ENCODE results near the gene AGFG1. TPM values are rescaled to one million over a fixed set of nuclear protein-coding genes. Genes with fewer than 3 reads are reported as not detected.

AGFG1 gene
- total and polyA plus RNA-seq, 4 experiments from 2014 or later: 12.2 to 62.4 (median 46.1) TPM

Small RNAs within 50 kb of the gene (microRNA-seq; reads per million reads assigned to microRNA genes)
- not detected for gene MIR5703 (ENCODE audit: borderline microRNAs expressed, borderline number of aligned reads, borderline replicate concordance)

Other genes with a start within 250 kb of the AGFG1 start
- 10 to 100 TPM; 58.0 to 64.3 TPM for gene MFF, start 146.9 kb upstream of the AGFG1 start, total RNA-seq
- 100 to 1,000 TPM; 123 to 159 TPM for gene MFF, start 146.9 kb upstream of the AGFG1 start, polyA plus RNA-seq
- gene TM4SF20, start 92.8 kb upstream of the AGFG1 start, total RNA-seq: not detected
- gene TM4SF20, start 92.8 kb upstream of the AGFG1 start, polyA plus RNA-seq: not detected
- not detected for gene SCYGR1, start 84.2 kb upstream of the AGFG1 start, total RNA-seq
- gene SCYGR1, start 84.2 kb upstream of the AGFG1 start, polyA plus RNA-seq: not detected
- not detected for gene SCYGR2, start 126.7 kb downstream of the AGFG1 start, total RNA-seq
- not detected for gene SCYGR2, start 126.7 kb downstream of the AGFG1 start, polyA plus RNA-seq
- not detected for gene SCYGR3, start 142.7 kb downstream of the AGFG1 start, total RNA-seq
- gene SCYGR3, start 142.7 kb downstream of the AGFG1 start, polyA plus RNA-seq: not detected
- not detected for gene SCYGR4, start 145.3 kb downstream of the AGFG1 start, total RNA-seq
- gene SCYGR4, start 145.3 kb downstream of the AGFG1 start, polyA plus RNA-seq: not detected
- not detected for gene SCYGR5, start 194.6 kb downstream of the AGFG1 start, total RNA-seq
- not detected for gene SCYGR5, start 194.6 kb downstream of the AGFG1 start, polyA plus RNA-seq
- not detected for gene SLC19A3, start 245.9 kb downstream of the AGFG1 start, total RNA-seq
- gene SLC19A3, start 245.9 kb downstream of the AGFG1 start, polyA plus RNA-seq: not detected